ENCODE data around the gene SLC12A1.

GRCh38 chr15:48313216-48313615 lies 107.1 kb downstream of the SLC12A1 start:
- no peak for TF ChIP-seq CREB1 (CRISPR knock-in tag; IDR thresholded peaks at IDR 0.05)
- TF ChIP-seq CTCF (IDR thresholded peaks at IDR 0.05) = no peak
- no peak for TF ChIP-seq ESRRA (CRISPR knock-in tag; IDR thresholded peaks at IDR 0.05; ENCODE audit: borderline replicate concordance)
- TF ChIP-seq ZNF138 (CRISPR knock-in tag; conservative IDR thresholded peaks at IDR 0.05) = no peak
- TF ChIP-seq HMGA2 (CRISPR knock-in tag; IDR thresholded peaks at IDR 0.05) = no peak
- TF ChIP-seq RORB (CRISPR knock-in tag; IDR thresholded peaks at IDR 0.05) = no peak

Measured in WTC11 (cell line).